GM19463 (cell line): Measurements from ENCODE around the gene SLC25A24.
"Not testable (repeated sequence)": the region's sequence is repeated elsewhere in the genome, so short reads cannot be mapped to it uniquely, and the experiment has no call there.

Experiments used
- ATAC-seq: cut with Tn5 transposase; IDR thresholded peaks from one replicate; pipeline ENCODE4 v1.9.1; 2021; ENCODE audit warnings: mild to moderate bottlenecking, moderate library complexity; ENCODE audit not compliant: unreplicated experiment

Gene SLC25A24

DNA sequence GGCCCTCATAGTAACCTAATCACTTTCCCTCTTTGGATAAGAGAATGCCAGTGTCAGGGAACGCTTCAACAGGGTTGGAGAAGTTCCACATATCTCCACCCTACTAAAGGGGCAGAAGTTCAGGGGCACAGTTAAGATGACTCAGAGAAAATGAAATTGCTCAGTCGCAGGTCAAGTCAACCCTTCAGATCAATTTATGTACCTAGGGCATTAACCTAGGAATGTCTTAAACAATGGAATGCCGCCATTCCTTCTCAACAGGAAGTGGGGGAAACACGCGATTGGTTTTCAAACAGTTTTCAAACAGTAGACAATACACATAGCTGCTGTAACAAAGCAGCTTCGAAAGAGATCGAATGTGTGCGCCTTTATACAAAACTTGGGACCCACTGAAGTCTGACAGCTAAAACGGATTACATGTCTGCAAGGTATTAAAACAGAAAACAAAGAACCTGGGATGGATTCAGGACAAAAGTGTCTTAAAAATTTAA is 897 bp downstream of the SLC25A24 start:
- no peak for ATAC-seq

DNA sequence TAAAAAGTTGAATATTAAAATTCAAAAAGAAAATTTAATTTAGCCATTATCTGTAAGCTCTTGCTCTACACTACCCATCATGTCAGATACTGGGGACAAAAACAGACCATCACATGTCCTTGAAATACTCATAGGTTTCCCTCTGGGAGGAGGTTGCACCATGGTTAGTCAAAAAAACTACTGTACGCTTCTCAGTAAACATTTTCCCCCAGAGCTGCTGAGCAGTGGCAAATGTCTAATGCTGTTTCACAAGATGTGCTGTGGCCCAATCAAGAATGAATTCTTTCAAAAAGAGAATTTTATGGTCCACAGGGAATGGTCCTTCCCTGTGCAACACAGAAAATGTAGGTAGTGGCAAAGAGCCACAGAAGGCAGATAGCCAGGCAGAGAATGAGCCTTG is 6.1 kb downstream of the SLC25A24 start:
- ATAC-seq, result no peak

DNA sequence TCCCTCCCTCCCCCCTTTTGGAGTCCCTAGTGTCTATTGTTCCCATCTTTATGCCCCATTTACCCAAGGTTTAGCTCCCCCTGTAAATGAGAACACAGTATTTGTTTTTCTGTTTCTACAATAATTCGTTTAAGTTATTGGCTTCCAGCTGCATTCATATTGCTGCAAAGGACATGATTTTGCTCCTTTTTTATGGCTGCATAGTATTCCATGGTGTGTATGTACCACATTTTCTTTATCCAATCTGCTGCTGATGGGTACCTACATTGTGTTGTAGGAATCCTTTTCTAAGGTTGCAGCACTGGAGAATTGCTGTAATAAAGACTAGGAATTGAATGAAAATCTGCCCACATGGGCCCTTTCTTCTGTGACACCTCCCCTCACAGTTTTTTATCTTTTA is 6.8 kb downstream of the SLC25A24 start:
- no peak for ATAC-seq

DNA sequence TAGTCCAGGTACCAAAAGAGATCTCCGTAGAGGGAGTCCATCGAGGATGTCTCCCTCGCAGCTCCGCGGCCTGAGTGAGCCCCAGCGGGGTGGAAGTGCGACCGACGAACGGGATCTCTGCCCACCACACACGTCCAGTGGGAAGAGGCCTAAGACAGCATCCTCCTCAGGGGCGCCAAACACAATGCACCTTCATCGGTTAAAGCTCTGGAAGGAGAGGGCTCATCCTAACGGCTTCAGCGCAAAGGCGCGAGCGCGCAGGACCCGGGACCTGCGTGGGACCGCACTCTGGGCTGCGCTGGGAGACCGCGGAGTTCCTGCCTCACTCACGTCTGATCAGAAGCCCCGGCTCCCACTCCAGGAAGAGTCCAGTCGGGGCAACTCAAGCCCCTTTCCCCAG is 7.6 kb downstream of the SLC25A24 start:
- ATAC-seq, result no peak

DNA sequence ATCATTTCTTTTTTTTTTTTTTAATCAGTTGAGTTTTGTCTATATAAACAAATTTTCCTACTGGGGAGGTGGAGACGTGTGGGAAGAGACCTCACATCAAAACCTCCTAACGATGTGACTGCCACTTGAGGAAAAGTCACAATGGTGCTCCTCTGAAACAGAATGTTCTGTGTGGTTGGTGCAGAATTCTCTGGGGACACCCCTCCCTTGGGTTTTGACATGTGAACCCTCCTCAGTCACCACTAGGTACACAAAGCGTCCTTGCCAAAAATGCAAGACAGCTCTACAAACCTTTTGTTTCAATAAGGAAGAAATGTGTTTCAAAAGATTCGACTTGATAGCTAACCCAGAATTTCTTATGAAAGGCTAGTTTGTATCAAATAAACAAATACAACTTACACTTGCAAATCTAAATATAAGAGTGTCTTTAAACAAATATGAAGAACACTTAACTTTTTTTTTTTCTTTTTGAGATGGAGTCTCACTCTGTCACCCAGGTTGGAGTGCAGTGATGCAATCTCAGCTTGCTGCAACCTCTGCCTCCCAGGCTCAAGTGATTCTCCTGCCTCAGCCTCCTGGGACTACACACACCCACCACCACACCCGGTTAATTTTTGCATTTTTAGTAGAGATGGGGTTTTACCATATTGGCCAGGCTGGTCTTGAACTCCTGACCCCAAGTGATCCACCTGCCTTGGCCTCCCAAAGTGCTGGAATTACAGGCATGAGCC is 9.3 kb downstream of the SLC25A24 start:
- ATAC-seq, result no peak

DNA sequence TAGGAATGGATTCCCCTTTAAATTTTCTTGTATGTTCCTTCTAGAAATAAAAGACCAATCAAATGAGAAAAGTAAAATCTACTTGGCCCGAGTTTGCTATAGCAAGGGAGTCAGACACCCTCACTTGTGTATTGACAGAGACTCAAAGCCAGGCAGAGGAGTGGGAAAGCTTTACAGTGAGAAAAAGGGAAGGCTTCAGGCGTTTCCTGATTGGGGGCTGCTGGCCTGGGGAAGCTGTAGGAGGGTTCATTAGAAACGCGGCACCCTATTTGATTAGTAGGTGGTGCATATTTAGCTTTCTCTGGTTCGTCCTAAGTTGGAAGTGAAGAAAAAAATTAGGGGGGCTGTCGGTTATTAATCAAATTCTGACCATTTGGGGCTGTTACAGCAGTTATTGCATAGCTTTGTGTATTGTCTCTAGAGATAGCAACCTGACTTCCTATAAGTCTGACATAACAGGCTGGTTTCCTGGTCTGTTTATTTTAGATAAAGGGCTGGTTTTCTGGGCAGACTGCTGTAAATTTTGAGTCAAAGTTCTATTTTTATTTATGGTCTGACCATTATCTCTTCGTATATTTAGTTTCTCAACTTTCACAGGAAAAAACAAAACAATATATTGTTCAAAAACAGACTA is 10.0 kb downstream of the SLC25A24 start:
- no peak for ATAC-seq

DNA sequence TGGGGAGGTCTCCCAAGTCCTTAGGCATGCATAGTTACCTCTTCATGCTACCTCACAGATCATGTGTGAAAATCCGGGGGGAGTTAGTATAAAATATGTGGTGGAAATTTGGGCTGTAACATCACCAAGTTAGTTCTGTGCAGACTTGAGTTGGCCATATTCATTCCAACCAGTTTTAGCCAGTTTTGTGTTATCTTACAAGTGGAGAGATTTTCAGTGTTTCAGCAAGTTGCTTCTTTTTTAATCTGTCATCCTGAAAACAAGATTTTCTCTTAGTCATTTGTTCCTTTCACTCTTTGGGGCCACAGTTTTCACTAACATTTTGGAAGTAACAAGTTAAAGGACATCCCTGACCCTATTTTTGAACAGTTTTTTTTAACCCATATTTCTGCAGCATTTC is 11.3 kb downstream of the SLC25A24 start:
- ATAC-seq, result no peak

DNA sequence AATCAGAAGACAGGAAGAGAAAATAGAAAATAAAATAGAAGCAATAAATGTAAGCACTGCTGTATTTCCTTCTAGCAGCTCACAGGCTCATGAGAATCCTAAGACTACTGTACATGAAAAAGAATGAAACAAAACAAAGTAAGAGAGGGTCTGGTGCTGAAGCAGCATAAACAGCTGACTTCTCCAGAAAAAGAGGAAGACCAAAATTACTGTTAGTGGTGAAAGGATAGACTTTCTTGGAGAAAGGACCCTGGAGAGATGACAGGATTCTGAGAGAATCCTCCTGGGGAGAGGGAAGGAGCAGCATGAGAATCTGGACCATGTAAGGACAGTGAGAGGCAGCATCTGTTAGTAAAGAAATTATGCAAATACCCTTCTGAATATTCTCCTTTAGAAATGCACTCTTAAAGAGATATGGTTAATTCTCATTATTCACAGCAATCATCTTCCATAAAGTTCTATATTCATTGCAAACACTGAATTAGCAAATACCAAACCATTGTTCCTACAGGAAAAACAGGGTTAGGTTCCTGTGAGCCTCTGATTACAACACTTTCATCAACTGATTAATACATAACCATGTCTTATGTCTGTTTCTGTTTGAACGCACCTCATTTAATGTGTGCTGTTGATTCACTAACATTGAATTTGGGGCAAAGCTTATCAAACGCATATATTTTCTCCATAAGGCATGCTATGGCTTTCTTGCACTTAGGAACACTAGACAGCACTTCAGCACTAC is 17.0 kb downstream of the SLC25A24 start:
- ATAC-seq, result no peak

DNA sequence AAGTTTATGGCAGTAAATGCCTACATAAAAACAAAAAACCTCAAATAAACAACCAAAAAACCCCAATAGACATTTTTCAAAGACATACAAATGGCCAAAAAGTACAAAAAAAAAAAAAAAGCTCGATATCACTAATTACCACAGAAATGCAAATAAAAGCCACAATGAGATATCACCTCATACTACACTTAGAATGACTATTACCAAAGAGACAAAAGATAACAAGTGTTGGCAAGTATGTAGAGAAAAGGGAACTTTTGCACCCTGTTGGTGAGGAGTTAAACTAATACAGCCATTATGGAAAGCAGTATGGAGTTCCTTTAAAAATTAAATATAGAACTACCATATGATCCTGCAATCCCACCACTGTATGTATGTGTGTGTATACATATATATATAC is 21.1 kb downstream of the SLC25A24 start:
- ATAC-seq, result no peak

DNA sequence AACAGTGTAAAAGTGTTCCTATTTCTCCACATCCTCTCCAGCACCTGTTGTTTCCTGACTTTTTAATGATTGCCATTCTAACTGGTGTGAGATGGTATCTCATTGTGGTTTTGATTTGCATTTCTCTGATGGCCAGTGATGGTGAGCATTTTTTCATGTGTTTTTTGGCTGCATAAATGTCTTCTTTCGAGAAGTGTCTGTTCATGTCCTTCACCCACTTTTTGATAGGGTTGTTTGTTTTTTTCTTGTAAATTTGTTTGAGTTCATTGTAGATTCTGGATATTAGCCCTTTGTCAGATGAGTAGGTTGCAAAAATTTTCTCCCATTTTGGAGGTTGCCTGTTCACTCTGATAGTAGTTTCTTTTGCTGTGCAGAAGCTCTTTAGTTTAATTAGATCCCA is 37.7 kb downstream of the SLC25A24 start:
- not testable (repeated sequence) for ATAC-seq

DNA sequence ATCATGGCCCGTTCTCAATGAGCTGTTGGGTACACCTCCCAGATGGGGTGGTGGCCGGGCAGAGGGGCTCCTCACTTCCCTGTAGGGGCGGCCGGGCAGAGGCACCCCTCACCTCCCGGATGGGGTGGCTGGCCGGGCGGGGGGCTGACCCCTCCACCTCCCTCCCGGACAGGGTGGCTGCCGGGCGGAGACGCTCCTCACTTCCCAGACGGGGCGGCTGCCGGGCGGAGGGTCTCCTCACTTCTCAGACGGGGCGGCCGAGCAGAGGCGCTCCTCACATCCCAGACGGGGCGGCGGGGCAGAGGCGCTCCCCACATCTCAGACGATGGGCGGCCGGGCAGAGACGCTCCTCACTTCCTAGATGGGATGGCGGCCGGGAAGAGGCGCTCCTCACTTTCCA is 40.2 kb downstream of the SLC25A24 start:
- ATAC-seq, result not testable (repeated sequence)

DNA sequence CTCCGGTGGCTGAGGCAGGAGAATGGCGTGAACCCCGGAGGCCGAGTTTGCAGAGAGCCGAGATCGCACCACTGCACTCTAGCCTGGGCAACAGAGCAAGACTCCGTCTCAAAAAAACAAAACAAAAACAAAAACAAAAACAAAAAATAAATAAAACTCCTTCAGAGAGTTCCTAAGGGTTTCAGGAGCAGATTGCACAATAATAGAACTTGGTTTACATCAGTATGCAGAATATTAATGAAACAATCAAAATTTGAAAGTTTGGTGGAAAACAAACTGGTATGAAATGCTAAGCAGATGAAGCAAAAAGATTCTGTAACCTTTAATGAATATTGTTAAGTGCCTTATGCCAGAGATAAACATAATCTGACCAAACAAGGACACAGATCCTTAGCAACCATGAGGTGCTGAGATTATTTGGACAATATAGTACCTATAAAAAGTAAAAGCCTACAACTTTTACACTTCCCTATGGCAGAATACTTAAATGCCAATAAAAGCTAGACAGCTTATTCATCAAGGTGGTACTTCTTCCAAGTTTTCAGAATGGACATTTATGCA is 41.2 kb downstream of the SLC25A24 start:
- ATAC-seq, result no peak

DNA sequence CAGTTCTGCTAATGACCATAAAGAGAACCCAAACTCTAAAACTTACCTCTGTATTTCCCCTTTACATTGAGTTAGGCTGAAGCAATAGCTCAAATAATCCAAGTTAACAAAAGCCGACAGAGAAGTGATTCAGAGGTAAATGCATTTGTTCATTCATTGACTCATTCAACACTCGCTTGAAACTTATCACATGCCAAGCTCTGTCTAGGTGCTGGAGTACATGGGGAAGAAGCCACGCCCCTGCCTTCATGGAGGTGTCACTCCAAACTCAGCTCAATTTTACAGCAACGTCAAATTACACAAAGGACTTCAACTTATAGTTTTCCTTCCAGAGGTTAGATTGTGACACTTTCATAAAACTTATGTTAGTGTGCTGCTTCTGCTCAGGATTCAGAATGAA is 45.8 kb downstream of the SLC25A24 start:
- no peak for ATAC-seq

DNA sequence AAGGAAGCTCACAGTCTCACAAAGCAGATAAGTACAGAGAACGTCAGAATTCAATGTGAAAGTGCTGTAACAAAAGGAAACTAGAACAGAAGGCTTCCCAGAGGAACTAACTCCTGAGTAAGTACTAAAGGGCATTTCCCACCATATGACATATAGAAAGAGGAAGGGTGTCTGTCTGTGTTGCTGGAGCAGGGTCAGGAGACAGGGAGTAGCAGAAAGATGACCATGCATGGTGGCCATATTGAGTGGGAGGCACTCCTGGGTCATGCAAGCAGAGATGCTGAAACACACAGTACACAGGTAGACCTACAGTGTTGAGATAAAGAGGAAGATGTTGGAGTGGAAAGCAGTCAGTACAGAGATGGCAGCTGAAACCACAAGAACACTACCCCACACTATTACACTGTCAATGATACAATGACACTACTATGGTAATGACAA is 47.3 kb downstream of the SLC25A24 start:
- ATAC-seq, result no peak

DNA sequence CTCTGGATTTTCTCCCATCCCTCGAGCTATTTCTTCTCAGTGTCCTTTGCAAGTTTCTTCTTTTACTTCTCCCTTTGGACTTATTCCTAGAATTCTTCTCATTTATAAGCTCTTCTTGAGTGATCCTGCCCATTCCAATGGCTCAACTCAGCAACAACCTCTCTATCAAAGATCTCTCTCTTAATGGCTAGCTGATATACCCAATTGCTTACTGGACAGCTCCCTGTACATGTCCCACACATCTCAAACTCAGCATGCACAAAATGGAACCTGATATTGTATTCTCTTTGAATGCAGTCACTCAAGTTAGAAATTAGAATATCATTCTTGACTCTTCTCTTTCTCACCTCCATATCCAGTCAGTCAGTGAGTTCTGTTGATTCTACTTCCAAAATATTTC is 48.6 kb downstream of the SLC25A24 start:
- no peak for ATAC-seq

DNA sequence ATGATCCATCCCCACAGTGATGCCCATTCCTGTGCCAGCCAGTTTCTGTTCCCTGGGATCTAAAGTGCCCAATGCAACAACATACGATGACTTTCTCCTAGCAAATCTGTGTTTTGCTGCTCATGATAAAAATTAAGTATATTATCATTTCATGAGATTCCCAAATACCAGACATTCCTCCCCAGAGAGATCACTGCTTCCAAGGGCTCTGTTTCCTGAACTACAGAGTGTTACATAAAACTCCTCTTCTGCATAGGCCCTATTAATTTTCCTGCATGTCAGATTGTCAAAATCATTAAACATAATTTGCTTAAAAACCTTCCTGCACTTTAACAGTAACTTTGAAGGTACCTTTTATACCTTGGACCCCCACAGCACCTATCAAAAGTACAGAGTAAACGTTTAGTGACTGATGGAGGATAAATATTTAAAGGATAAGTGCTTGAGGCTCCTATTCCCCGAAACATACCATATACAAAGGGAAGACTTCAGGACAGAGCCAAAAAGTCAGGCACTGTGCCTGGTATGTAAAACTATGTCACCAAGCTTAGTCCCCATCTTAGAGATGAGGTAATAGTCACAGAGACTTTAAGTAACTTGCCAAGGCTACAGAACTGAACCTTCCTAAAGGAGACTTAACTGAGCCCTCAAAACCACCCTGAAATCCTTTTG is 50.2 kb downstream of the SLC25A24 start:
- ATAC-seq, result no peak

DNA sequence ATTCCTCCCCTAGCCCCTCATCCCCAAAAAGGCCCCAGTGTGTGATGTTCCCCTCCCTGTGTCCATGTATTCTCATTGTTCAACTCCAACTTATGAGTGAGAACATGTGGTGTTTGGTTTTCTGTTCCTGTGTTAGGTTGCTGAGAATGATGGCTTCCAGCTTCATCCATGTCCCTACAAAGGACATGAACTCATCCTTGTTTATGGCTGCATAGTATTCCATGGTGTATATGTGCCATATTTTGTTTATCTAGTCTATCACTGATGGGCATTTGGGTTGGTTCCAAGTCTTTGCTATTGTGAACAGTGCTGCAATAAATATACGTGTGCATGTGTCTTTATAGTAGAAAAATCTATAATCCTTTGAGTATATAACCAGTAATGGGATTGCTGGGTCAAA is 55.6 kb downstream of the SLC25A24 start:
- ATAC-seq, result not testable (repeated sequence)

DNA sequence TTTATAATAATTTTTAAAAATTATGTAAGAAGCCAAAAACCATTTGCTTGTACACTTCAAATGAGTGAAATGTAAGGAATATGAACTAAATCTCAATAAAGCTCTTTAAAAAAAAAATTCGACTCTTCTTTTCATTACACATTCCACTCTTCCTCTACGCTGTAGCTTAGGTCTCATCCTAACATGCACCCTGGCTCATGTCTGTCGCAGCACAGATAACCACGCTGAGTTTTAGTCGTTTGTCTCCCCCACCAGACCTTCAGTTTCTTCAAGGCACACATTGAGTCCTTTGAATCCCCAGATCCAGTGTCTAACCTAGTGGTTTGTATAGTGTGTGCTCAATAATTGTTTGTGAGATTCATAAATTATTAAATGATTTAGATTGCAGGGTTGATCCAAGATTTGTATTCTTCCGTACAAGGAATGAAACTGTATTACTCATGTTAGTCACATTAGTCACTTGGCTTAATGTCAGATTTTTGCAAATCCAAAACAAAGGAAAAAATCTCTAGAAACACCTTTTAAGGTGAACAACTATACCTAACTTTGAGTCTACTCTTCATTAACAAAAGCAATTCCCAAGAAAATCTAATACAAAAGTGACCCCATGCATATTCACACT is 57.3 kb downstream of the SLC25A24 start:
- ATAC-seq, result no peak

DNA sequence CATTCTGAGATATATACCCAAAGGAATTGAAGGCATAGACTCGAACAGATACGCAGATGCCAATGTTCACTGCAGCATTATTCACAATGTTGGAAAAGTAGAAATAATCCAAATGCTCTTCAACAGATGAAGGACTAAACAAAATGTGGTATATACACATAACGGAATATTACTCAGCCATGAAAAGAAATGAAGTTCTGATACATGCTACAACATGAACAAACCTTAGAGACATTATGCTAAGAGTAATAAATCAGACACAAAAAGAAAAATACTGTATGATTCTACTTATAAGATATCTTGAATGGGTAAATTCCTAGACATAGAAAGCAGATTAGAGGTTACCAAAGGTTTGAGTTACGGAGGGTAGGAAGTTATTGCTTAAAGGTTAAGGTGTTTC is 57.9 kb downstream of the SLC25A24 start:
- no peak for ATAC-seq

DNA sequence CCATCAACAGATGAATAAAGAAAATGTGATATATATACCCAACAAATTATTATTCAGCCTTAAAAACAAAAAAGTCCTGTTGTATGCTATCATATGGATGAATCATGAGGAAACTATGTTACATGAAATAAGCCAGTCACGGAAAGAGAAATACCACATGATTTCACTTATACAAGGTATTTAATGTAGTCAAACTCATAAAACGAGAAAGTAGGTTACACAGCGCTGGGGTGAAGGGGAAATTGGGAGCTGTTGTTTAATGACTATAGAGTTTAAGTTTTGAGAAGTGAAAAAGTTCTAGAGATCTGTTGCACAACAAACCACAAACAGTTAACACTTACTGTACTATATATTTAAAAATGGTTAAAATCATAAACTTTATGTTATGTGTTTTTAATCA is 58.5 kb downstream of the SLC25A24 start:
- no peak for ATAC-seq

DNA sequence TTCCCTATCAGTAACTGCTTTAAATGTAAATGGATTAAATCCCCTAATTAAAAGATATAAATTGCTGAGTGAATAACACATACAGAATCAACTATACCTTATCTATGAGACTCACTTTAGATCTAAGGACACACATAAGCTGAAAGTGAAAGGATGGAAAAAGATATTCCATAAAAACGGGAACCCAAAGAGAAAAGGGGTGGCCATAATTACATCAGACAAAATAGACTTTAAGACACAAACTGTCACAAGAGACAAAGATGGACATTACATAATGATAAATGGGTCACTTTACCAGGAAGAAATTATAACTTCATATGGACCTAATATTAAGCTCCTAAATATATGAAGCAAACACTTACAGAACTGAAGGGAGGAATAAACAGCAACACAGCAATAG is 59.2 kb downstream of the SLC25A24 start:
- ATAC-seq, result no peak
